ENCODE measurements around the gene RABL3.
A peak's percentile ranks its signal among the peaks of the same experiment; 100 is the strongest.
"Not testable (repeated sequence)": the region's sequence is repeated elsewhere in the genome, so short reads cannot be mapped to it uniquely, and the experiment has no call there.

RABL3 gene

GRCh38 chr3:120743556-120744195 is 1.4 kb upstream of the RABL3 start:
- no peak for DNase-seq

GRCh38 chr3:120742849-120743365 is 591 bp upstream of the RABL3 start:
- peak in 3 of 4 experiments; percentile 23 to 32 (median 26) for DNase-seq

GRCh38 chr3:120741837-120742197 is 499 bp downstream of the RABL3 start:
- DNase-seq: no peak

GRCh38 chr3:120741320-120741719 is 996 bp downstream of the RABL3 start:
- no peak for DNase-seq

- DNase-seq: not testable (repeated sequence)
Measured at GRCh38 chr3:120738006-120738405, 4.3 kb downstream of the RABL3 start.

GRCh38 chr3:120730576-120731542 is 11.5 kb downstream of the RABL3 start:
- no peak for DNase-seq

- no peak for DNase-seq
Measured at GRCh38 chr3:120726791-120727190, 15.5 kb downstream of the RABL3 start.

- DNase-seq: peak in 3 of 4 experiments; percentile 3 to 84 (median 68)
Measured at GRCh38 chr3:120719167-120719834, 23.0 kb downstream of the RABL3 start.

GRCh38 chr3:120713262-120713661 is 29.1 kb downstream of the RABL3 start:
- DNase-seq: no peak

- no peak for DNase-seq
Measured at GRCh38 chr3:120710369-120710768, 31.9 kb downstream of the RABL3 start.

- DNase-seq: no peak
Measured at GRCh38 chr3:120708408-120708807, 33.9 kb downstream of the RABL3 start.

- no peak for DNase-seq
Measured at GRCh38 chr3:120706950-120707349, 35.4 kb downstream of the RABL3 start.

GRCh38 chr3:120705884-120706582 is 36.3 kb downstream of the RABL3 start:
- no peak for DNase-seq

GRCh38 chr3:120699333-120699732 is 43.0 kb downstream of the RABL3 start:
- DNase-seq: no peak

GRCh38 chr3:120693439-120694171 is 48.7 kb downstream of the RABL3 start:
- DNase-seq: no peak

- no peak for DNase-seq
Measured at GRCh38 chr3:120689395-120689794, 52.9 kb downstream of the RABL3 start.

- no peak for DNase-seq
Measured at GRCh38 chr3:120688121-120688520, 54.2 kb downstream of the RABL3 start.

GRCh38 chr3:120685411-120685810 is 56.9 kb downstream of the RABL3 start:
- DNase-seq: no peak

GRCh38 chr3:120684896-120685295 is 57.4 kb downstream of the RABL3 start:
- no peak for DNase-seq

GRCh38 chr3:120683671-120684301 is 58.5 kb downstream of the RABL3 start:
- no peak for DNase-seq

- no peak for DNase-seq
Measured at GRCh38 chr3:120683213-120683612, 59.1 kb downstream of the RABL3 start.

Data from activated naive CD4-positive, alpha-beta T cell (primary cell).